HG03060 (cell line): Measurements from ENCODE around the gene ADAP2.
"Not testable (repeated sequence)": the region's sequence is repeated elsewhere in the genome, so short reads cannot be mapped to it uniquely, and the experiment has no call there.

Source experiments
- ATAC-seq: cut with Tn5 transposase; IDR thresholded peaks from one replicate; pipeline ENCODE4 v1.9.1; 2021; ENCODE audit warnings: low read depth, moderate number of reproducible peaks; ENCODE audit not compliant: unreplicated experiment

ADAP2 gene

DNA sequence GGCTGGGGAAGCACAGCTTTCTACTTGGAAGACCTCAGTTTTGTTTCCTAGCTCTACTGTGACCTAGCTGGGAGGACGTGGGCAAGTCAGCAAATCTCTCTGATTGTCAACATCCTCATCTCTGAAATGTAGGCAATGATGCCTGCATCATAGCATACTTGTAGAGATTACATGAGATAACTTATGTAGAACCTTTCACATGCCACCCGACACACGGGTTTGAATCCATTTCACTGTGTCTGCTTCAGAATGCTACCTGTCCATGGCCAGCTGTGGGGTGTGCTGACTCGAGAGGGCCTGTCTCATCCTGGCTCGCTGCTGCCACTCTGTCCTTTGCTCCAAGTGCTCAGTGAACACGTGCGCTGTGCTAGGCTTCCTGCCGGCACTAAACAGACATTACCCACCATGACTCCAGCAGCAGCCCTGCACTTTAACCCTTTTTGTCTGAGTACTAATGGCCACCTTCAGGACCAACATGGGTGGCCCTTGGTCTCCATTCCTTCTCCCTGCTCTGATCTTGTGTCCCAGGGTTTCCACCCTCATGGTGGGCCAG is 7.4 kb downstream of the ADAP2 start:
- no peak for ATAC-seq

DNA sequence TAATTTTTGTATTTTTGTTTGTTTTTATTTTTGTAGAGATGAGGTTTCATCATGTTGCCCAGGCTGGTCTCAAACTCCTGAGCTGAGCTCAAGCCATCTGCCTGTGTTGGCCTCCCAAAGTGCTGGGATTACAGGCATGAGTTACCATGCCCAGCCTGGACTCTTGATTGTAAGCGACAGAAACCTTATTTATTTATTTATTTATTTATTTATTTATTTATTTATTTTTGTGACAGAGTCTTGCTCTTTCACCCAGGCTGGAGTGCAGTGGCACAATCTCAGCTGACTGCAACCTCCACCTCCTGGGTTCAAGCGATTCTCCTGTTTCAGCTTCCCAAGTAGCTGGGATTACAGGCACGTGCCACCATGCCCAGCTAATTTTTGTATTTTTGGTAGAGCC is 8.1 kb downstream of the ADAP2 start:
- ATAC-seq = not testable (repeated sequence)

DNA sequence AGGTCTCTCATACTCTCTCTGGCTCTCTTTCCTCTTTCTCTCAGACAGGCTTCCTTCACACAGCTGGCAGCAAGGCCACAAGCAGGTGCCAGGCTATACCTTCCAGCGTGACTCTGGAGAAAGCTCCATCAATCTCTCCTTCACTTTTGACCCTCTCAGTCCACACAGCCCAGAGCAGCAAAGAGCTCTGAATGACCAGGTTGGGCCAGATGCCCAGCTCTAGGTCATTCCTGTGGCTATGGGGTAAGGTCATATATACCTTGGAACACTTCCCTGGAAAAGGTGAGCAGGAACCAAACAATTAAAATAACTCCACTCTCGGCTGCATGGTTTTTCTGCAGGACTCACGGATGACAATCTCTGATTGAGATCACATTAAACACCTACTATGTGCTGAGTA is 8.8 kb downstream of the ADAP2 start:
- ATAC-seq = no peak

DNA sequence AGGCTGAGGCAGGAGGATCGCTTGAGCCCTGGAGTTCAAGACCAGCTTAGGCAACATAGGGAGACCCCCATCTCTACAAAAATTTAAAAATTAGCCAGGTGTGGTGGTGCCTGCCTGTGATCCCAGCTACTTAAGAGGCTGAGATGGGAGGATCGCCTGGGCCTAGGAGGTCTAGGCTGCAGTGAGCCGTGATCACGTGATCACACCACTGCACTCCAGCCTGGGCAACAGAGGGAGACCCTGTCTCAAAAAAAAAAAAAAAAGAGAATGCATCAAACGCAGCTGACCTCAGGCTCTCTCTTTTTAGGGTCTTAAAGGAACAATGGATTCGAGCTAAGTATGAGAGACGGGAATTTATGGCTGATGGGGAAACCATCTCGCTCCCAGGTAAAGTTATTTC is 9.8 kb downstream of the ADAP2 start:
- not testable (repeated sequence) for ATAC-seq

DNA sequence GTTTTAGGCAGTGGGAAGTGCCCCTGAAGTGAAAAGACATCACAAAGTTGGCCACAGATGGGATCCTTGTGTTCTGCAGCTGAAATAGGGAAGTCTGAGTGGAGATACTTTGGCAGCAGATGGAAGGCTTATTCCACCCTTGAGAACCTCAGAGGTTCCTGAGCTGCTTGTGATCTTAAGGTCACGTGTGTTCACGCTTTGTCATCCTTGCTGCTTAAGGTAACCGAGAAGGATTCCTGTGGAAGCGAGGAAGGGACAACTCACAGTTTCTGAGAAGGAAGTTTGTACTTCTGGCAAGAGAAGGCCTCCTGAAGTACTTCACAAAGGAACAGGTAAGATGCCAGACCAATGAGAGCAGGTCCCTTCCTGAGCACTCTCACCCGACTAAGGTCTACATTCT is 12.2 kb downstream of the ADAP2 start:
- ATAC-seq = no peak

DNA sequence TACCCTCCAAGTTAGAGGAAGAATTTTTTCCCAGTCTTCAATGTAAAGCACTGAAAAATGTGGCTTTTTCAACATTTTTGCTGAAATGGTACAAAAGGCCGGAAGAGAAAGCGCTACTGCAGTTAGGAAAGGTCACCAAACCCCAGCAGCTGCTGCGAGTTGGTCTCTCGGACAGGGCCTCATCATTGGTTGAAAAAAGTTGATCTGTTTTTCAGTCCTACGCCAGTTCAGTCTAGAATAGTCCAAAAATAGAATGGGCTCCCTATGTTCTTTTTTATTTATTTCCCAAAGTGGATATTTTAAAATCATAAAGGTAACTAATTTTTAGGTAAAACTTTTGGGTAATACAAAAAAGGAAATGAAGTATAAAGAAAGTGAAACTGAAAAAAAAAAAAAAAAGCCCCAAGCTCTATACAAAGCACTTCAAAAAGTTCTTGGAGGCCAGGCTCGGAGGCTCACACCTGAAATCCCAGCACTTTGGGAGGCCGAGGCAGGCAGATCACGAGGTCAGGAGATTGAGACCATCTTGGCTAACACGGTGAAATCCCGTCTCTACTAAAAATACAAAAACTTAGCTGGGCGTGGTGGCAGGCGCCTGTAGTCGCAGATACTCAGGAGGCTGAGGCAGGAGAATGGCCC is 17.4 kb downstream of the ADAP2 start:
- ATAC-seq = no peak

DNA sequence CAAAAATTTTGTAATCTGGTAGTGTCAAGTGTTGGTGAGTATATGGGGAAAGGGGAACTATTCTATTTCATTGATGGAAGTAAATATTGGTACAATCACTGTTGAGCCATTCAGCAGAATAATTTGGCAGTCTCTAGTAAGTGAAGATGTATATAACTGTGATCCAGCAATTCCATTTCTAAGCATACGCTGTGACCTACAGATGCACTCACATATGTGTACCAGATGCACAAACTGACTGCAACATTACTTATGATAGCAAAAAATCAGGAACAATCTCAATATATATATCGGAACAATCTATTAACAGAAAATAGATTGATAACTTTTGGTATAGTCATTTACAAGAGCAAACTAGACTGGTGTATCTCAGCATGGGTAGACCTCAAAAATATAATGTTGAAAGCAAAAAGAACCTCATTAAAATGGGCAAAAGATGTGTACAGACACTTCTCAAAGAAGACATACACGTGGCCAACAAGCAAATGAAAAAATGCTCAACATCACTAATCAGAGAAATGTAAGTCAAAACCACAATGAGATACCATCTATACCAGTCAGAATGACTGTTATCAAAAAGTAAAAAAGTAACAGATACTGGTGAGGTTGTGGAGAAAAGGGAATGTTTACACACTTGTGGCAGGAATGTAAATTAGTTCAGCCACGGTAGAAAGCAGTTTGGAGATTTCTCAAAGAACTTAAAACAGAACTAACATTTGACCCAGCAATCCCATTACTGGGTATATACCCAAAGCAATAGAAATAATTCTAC is 20.7 kb downstream of the ADAP2 start:
- ATAC-seq = no peak

DNA sequence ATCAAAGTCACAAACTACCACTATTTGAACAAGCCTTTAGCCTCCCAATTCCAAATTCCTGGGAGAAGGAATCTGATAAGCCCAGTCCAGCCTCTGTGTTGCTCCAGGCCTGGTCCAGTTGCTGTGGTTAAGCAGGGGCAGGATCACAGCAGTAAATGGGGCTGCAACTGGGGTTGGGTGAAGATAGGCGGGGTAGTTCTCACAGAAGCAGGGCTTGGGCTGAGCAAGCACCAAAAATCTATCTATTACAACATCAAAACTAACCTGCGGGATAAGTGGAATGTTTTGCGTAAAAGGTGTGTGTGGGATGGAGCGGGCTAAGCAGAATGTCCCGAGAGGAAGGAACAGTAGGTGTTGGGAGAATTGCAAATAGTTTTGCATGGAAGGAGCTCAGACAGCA is 26.1 kb downstream of the ADAP2 start:
- ATAC-seq = no peak

DNA sequence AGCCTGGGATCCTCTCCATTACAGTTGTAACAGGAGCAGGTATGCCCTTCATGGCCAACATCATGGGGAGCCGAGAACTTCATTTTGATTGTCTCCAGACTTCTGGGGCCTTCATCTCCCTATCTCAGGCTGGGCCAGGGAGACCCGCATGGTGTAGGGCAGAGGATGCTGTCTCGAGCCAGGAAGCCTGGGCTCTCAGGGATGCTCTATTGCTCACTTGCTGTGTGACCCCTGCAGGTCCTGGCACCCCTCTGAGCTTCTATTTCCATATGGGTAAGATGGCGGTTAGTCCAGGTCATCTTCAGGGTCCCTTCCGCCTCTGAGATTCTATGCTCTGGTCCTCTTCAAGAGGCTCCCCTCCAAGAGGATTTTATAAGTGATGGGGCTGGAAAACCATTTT is 28.4 kb downstream of the ADAP2 start:
- no peak for ATAC-seq

DNA sequence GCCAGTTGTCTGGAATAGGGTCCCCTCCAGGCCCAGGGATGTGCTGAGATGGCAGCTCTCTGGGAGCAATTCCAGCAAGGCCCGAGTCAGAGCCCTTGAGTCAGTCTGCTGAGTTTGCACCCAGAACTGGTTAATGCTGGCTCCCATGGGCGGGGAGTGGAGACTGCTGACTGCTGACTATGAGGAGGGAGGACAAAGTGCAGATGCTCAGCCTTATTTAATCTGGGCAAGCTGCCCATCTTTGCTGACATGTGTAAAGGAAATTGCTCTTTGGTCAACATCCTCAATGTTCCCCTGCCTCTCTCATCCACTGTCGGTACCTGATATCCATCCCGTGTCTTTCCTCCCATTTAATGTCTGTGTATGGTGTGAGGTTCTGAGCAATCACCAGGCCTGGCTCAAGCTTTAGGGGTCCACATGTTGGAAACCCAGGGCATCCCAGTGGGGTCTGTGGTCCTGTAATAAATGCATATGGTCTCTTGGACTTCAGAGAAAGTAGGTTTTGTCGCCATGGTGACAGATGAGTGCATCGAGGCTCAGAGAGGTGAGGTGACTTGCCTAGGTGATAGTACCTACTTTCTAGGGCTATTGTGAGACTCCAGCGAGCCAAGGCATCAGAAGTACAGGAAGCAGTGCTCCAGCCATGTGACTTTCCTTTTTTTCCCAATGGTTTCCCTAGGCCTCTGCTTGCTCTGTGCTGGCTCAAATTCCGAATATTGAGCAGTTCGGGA is 29.1 kb downstream of the ADAP2 start:
- no peak for ATAC-seq

DNA sequence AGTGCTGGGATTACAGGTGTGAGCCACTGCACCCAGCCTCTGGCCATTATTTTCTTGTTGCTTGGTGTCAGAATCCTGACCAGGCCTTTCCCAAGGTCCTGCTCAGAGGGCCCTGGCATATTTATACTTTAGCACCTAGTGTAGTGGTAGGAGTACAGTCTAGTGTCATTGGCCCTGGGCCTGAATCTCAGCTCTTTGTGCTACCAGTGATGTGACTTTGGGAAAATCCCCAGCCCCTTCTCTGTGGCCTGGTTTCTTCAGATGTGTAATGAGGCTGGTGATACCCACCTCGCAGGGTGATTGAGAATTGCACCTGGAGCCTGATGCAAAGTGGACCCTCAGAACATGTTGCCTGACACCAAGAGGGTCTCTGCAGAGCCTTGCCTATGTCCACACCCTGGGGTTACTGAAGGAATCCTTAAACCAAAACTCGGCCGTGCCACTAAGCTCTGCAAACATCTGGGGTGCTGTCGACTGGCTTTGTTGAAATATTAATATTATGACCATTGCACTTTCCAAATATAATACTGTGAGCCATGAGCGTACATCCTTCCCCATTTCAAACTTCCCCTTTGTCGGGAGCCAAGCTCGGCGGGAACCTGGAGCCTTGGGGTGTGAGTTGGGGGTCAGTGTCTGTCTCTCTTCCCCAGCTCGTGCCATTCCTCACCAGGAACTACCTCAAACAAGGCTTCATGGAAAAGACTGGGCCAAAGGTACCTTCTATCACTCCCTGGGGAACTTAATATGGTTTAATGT is 31.1 kb downstream of the ADAP2 start:
- ATAC-seq = no peak

DNA sequence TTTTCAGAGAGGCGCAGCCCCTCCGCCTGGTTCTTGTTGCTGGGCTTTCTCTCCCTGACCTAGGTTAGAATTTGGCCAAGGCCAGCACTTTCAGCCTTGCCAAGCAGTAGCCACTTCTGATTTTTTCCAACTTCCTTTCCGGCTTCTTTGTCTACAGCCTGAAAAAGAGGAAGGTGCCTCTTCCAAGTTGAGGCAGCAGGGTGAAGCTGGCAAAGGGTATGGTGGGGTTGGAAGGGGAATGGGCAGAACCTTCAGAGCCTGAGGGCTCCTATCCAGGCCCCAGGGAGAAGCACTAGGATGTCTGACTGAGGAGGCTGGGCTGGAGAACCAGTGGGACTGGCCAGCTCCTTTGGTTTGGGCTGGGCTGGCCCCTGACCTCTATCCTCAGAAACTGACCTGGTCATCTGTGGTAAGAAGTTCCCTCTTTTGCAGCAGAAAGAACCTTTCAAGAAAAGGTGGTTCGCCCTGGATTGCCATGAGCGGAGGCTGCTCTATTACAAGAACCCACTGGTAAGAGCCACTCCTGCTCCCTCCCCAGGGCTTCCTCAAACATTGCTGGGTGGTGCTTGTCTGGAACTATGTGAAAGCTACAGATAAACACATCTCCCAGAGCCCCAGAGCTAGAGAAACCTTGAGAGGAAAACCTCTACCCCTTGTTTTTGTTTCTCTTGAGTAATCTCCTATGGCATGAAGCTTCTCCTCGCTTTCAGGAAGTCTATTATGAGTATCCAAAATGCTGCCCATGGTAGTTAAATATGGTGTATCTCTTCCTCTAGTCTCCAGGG is 32.5 kb downstream of the ADAP2 start:
- no peak for ATAC-seq

DNA sequence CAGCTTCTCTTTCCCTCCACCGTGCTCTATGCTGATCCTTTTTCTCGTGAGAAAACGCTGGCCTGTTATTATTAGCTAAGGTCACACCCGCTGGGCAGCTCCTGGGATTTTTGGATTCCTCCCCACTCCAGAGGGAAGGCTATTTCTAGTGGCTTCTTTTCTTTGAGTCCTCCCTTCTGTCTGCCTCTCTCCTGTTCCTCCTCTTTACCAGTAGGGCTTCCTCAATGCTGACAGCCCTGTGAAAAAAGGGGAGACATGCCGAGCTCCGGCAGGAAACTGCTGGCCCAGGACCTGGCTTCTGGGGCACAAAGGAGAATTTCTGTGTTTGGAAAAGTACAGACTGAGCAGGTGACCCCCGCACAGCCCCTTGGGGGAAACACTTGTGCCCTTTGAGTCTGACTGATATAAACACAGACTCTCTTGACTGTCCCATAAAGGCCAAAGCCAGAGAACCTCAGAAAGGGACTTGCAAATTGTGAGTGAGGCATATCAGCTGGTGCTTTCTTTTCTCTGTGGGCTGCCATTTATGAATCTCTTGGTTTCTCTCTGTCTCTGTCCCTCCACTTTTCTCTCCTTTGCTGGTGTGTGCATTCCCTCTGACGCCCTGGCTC is 35.1 kb downstream of the ADAP2 start:
- no peak for ATAC-seq

DNA sequence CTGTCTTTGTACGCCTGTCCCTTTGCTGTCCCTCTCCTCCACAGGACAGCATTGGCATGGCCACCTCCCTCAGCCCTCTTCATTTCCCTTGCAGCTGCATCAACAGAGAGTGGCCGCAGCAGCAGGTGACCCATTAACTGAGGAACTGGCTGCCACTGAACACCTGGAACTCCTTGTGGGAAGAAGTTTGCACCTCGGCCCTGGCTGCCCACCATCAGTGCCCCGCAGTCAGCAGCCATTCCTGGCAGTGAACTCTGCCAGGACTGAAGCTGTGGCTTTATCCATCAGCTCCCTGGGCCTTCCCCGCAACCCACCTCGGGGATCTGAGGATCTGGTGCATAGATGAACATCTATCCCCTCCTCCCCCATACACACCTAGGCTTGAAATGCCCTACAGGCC is 36.0 kb downstream of the ADAP2 start:
- ATAC-seq = no peak

DNA sequence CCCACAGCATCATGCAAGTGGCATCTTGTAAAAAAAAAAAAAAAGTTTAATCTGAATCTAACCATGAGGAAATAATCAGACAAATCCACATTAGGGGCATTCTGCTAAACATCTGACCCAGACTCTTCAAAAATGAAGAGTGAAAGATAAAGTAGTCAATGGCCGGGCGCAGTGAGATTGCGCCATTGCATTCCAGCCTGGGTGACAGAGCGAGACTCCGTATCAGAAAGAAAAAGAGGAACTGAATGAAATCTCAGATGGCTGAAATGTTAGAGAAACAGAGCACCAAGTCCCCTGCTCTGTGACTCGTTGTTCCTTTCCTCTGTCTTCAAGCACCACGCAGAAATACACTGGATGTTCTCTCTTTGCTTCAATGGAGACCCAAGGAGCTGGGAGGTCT is 36.4 kb downstream of the ADAP2 start:
- no peak for ATAC-seq

DNA sequence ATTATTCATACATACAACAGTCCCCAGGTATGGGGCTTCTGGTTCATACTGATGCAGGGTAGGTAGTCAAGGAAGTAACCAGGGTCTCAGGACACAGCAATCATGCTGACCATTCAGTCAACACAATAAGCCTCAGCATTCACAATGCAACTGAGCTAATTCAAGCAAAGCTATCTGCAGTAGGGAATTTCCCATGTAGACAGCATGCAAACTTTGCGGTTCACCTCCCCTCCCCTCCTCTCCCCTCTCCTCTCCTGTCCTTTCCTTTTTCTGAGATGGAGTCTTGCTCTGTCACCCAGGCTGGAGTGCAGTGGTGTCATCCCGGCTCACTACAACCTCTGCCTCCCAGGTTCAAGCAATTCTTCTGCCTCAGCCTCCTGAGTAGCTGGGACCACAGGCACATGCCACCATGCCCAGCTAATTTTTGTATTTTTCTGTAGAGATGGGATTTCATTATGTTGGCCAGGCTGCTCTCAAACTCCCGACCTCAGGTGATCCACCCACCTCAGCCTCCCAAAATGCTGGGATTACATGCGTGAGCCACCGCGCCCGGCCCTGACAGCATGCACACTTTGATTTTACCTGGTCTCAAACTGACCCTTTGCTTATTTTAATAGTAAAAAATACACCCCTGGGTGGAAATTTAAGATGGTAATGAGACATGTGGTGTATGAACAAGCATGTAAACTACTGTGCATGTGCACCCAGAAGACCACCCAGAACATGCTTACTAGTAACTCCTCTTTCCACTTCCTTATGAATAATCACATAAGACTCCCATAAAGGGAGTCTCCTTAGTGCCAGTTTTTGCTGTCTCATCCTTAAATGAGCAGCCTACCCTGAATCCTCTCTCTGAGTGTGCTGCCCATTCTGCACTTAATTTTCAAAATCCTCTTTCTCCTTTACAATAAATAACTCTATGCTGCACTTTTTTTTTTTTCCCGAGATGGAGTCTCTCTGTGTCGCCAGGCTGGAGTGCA is 39.8 kb downstream of the ADAP2 start:
- no peak for ATAC-seq

DNA sequence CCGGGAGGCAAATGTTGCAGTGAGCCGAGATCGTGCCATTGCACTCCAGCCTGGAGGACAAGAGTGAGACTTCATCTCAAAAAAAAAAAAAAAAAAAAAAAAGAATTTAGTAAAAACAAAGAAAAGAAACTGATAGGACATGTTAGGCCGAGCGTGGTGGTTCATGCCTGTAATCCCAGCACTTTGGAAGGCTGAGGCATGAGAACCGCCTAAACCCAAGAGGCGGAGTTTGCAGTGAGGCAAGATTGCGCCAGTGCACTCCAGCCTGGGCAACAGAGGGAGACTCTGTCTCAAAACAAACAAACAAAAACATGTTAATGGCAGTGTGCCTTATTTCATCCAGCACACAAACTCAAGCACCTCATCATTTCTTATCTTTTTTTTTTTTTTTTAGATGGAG is 42.6 kb downstream of the ADAP2 start:
- not testable (repeated sequence) for ATAC-seq

DNA sequence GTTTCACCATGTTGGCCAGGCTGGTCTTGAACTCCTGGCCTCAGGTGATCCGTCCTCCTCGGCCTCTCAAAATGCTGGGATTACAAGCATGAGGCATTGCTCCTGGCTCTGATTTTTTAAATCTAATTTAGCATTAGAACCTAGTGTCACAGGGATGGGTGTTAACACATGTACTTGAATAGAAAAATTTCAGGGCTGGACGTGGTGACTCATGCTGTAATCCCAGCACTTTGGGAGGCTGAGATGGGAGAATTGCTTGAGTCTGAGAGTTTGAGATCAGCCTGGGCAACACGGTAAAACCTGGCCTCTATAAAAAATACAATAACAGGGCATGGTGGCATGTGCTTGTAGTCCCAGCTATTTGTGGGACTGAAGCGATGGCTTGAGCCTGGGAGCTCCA is 43.1 kb downstream of the ADAP2 start:
- no peak for ATAC-seq
